Suppressor macrophage treated with lipopolysaccharide for 4 hours (primary cell): ENCODE measurements around the gene CXorf49.

Experiments
- DNase-seq: peaks from one replicate; pipeline ENCODE4 v3.0.0-alpha.2; 2020

Gene CXorf49

GRCh38 chrX:71671043-71671780 lies 46.9 kb downstream of the CXorf49 start:
- peak; percentile 23 for DNase-seq

DNA sequence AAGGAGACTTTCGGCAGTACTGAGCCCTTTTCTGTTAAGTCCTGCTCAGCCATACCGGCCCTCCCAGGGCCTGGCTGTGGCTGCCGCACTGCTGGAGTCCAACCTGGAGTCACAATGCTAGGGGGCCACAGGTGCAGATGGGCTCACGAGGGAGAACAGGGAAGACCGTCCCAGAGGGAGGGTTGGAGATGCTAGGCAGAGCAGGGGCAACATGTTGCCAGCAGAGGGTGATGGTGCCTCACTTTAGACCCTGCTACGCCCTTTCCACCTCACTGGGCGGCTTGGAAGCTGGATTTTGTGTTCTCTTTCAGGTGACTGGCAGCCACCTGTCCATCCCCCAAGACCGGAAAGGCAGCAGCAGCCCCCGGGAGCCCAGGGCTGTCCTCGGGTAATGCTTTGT lies 48.1 kb downstream of the CXorf49 start:
- peak; percentile 16 for DNase-seq

DNA sequence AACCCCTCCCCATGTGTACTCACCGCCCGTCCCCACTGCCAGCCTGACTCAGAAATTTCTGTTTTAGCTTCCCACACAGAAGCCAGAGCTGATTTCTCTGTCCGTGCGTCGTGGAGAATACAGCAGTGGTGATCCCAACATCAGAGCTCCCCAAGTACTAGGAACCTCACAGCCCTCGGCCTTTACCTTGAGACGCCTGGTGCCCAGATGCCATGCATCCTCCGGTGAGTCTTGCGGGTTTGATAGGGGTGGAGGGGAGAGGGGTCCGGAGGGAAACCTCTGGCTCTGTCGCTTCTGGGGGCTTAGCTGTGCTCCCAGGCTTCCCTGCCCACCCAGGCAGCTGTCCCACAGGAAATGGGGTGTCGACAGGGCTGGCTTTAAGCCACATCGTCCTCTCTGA lies 48.6 kb downstream of the CXorf49 start:
- no peak for DNase-seq

GRCh38 chrX:71668248-71668595 lies 49.9 kb downstream of the CXorf49 start:
- DNase-seq, result no peak

- no peak for DNase-seq
Observed at GRCh38 chrX:71667328-71668247, 50.5 kb downstream of the CXorf49 start, which contains the start of gene LOC101059915. TSS of gene LOC101059915 (plus strand) at chrX:71667546.

GRCh38 chrX:71666240-71667223 lies 51.6 kb downstream of the CXorf49 start:
- no peak for DNase-seq

DNA sequence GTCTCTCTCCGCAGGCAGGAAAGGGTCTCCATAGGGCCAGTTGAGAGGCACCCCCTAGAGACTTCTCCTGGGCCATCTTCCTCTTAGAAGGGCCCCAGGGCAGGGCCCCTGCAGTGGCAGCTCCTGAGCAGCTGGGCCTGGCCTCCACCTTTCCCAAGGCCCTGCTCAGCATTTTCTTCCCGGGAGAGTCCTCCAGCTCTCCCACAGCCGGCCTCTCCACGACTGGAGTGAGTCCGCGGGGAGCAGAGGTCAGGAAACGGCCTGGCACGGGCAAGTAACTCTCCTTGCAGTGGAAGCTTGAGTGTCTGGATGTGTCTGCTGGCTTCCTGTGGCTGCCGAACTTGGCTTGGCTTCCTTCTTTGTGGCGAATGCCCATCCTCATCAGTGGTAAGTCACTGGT lies 52.3 kb downstream of the CXorf49 start:
- DNase-seq, result no peak

- no peak for DNase-seq
Observed at GRCh38 chrX:71664889-71665491, 53.1 kb downstream of the CXorf49 start.
